ENCODE data around the gene RIN2.

- TF ChIP-seq CTCF (IDR thresholded peaks at IDR 0.05) (no peak), POLR2AphosphoS5 (IDR thresholded peaks at IDR 0.05) (no peak), EP300 (IDR thresholded peaks at IDR 0.05) (no peak), POLR2A (IDR thresholded peaks at IDR 0.05) (no peak)
These were observed 27.9 kb downstream of the RIN2 start for GRCh38 chr20:19785983-19786285.
